HT-29 (cell line): ENCODE data around the gene SLC25A12. TPM values are rescaled to one million over a fixed set of nuclear protein-coding genes. Genes with fewer than 3 reads are reported as not detected.
A peak's percentile ranks its signal among the peaks of the same experiment; 100 is the strongest.
"Not testable (repeated sequence)": the region's sequence is repeated elsewhere in the genome, so short reads cannot be mapped to it uniquely, and the experiment has no call there.

Source experiments
- DNase-seq: peaks from one replicate; pipeline ENCODE4 v3.0.0-alpha.2; 2015; ENCODE audit warnings: low spot score
- total RNA-seq: library from RNA; depleted of rRNA; stranded (reverse); fragments of >200 nt; shearing (Covaris generic); gene quantifications from 2 replicates; pipeline ENCODE4 v1.2.3, GENCODE V29; 2014

The SLC25A12 gene
- total RNA-seq, 1 experiment from 2014 or later: 10.5 TPM

DNA sequence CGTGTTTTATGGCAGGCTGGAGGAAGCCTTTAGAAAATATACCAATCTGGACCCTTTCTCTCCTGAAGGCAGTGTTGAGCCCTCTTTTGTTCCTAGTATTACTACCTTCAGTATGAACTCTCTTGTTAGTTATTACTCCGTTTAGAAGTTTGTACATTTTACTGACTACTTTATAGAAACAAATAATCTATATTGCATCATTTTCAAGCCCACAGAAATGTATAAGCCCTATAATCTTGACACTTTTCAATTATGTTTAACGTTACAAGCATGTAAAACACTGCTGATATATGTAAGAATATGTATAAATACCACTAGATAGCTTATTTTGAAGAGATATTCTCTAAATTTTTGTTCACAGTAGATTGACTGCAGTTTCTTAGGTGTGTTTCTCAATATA lies 64.0 kb downstream of the SLC25A12 start:
- no peak for DNase-seq

DNA sequence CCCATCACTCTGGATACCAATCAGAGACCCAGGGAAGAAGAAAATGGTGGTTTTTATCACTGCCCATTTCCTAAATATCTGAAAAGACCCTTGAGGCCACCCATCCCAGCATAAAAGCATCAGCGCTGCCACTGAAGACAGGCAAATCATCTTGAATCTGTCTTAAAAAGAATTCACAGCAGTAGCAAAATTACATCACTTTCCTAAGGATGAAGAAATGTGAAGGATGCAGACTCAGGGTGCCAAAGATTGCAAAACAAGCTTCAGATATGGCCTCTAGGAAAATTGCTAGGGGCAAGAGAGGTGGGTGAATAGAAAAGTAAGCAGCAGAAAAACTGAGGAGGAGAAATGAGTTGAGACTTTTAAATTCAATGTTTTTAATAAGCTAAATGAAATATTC lies 70.0 kb downstream of the SLC25A12 start:
- DNase-seq: no peak

DNA sequence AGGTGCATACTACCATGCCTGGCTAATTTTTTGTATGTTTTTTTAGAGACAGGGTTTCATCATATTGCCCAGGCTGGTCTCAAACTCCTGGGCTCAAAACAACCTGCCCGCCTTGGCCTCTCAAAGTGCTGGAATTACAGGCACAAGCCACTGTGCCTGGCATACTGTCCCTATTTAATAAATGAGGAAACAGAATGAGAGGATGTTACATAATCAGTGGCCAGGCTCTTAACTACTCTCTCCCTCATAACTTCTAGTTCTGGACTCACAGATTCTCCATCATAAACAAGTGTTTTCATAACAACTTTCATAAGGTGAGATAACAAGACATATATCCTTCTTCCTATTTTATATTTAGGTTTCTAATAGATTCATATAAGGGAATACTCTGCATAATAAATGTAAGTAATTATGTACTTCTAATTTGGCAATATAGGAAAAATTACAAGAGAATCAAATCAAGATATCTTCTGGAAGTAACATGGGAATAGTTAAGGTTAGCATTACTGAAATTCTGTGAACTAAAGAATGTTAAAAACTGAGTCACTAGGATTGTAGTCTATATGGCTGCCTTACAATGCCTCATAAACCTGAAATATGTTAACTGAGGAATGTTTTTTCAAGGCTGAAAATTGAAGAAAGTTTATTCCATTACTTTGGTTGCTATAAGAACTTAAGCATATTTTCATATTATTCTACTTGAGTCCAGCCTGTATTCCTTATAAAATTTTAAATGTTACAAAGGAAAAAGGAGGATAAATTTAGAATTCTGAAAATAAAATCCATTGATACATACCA lies 71.3 kb downstream of the SLC25A12 start:
- DNase-seq: no peak

DNA sequence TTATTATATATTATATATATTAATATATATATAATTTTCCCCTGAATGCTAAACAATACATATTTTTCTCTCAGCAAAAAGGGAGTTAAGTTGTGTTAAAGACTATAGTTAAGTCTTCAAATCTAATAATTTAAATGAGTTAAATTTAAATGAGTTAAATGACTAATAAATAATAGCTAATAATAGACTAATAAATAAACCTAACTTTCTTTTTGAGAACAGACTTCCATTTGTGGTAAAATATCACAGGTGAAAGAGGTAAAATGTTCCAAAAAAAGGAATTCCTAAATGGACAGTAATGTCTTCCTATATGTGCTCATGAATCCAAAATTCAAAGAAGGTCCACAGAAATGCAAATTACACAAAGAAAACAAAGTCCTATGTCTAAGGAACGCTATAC lies 74.6 kb downstream of the SLC25A12 start:
- no peak for DNase-seq

DNA sequence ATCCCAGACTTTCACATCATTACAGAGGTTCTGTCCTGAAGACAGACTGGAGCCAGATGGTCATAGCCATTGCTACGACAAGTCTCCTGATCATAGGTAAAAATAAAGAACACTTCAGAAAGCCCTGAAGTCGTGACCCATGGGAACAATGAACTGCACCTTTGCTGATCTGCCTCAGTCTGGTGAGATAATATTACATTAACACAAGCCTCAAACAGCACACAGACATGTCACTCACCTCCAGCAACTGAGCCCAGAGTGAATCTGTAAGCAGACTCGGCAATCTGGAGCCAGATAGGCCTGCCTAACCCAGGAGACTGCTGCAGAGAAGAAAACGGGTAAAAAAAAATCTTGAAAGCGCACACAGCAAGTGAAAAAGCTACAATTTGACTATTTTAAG lies 79.2 kb downstream of the SLC25A12 start:
- DNase-seq: no peak

DNA sequence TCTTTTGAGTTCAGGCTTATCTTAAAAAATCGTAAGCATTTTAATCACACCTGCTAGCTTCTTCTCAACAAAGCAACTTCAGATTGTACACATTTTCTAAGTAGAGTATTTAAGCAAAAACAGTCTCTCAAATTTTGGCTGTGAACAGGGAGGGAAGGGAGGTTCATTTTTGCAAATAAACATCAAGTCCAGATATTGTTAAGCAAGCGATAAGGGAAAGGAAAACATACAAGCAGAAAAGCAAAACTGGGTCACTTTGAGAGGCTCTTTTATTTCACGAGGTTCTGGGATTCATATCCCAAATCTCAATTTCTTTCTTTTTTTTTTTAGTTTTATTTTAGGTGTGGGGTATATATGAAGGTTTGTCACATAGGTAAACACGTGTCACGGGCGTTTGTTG lies 79.9 kb downstream of the SLC25A12 start:
- DNase-seq: no peak

DNA sequence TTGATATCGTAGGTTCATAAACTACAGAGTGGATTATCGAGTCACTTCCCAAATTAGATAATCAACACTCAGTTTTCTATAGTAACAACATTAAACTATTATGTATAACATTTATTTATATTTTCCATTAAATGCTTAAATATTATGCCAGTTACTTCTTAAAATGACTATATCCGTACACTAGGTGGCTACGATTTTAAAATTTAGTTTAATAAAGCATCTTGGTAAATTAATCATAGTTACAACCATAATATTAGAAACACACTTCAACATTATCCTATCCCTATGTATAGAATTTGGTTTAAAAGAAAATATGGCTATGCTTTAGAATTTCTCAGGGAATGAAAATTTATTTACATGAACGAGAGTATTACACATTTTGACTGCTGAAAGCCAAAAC lies 80.3 kb downstream of the SLC25A12 start:
- no peak for DNase-seq

DNA sequence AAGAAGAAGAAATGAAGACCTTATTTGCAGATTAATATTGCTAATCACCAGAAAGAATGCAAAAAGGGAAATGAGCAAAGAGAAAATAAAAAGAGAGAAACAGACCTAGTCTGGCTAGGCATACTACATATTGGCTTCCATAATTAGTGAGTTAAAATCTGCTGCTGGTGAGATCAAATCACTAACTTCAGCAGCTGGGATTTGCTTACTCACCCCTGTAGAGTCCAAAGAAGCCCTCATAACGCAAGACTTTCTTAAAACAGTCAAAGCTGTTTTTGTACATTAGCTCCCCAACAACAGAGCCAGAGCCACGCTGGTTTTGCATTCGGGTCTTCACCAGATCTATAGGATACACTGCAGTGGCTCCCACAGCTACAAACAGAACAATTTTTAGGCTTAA lies 80.9 kb downstream of the SLC25A12 start:
- no peak for DNase-seq

DNA sequence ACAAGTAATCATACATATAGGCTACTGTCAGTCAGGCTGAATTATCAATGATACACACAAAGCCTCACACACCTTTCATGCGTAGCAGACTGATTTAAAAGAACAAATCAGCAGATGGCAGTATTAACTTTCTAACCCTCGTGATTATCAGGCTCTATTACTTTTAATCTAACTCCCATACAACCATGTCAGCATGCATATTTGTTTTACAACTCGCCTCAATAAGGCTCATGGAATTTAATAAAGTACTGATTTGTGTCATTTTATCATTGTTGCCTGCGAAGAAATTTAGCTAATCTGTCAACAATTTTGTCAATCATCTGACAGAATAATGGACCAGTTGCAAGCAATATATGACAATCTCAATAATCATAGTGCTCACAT lies 82.8 kb downstream of the SLC25A12 start:
- DNase-seq: peak; percentile 59

DNA sequence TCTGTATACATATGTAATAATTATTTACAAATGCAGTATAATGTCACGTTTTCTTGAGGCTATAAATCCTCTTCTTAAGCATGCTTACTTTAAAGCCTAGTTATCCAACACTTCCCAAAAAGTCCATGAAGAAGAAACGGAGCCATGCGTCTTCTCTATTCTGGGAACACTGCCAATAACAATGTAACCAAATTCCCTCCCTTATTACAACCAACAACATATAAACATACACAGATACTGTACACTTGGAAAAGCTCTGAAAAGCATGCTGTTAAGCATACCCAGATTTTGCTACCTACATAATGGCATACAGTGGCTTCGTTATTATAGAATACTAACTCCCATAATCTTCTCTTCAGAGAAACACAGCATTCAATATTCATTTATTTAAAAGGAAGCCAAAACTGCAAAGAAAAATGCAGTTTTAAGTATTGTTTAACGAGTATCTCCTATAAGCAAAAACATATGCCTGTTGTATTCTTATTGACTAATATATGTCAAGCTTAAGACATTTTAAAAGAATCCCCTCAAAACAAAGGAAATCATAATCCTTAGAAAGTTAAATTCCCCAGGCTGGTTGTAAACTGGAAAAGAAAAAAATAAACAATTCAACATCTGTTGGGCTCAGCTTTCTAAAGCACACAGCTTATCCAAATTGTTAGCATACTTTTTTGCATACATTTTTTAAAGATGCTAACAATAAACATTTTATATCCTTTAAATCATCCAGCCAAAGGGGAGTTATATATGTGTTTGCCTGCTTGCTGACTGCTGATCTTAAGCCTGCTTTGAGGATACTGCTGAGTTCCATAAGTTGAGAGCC lies 83.4 kb downstream of the SLC25A12 start:
- no peak for DNase-seq

DNA sequence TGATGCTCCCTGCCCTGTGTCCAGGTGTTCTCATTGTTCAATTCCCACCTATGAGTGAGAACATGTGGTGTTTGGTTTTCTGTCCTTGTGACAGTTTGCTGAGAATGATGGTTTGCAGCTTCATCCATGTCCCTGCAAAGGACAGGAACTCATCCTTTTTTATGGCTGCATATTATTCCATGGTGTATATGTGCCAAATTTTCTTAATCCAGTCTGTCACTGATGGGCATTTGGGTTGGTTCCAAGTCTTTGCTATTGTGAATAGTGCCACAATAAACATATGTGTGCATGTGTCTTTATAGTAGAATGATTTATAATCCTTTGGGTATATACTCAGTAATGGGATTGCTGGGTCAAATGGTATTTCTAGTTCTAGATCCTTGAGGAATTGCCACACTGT lies 85.2 kb downstream of the SLC25A12 start:
- DNase-seq: not testable (repeated sequence)

DNA sequence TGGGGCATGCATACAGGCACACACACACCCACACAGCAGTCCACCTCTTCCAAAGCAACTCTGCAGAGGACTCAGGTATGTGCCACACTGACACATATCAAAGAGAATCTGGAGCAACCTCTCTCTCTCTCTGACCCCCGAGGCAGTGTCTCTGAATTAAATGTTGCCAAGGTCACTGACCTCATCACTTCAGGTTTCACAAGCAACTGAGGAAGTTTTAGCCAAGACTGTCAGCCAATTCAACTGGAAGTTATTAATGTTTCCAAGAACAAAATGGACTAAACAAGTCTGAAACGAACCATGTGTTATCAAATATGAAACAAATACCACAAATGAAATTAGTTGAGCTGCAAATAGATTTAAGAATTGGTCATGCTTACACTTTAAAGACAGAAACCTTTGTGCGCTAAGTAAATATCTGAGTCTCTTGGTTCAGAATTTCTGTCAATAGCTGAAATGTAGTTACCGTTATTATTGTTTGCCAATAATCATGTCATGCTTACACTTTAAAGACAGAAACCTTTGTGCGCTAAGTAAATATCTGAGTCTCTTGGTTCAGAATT lies 86.1 kb downstream of the SLC25A12 start:
- no peak for DNase-seq

DNA sequence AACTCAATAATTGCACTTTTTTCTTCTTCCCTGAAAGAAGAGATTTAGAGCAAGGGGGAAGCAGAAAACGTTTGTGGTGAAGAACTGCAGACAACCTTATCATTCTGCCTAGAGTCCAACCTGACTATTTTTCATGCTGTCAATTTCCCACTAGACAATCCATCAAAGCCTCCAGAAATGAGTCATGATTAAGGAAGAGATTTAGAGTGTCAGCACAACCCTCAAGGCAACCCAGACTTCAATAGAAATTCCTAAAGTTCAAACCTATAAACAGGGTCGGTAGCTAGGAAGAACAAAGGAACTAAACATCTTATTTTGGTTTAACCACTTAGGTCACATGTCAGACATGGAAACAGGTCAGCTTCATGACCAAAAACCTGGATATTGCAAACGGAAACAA lies 86.9 kb downstream of the SLC25A12 start:
- no peak for DNase-seq

DNA sequence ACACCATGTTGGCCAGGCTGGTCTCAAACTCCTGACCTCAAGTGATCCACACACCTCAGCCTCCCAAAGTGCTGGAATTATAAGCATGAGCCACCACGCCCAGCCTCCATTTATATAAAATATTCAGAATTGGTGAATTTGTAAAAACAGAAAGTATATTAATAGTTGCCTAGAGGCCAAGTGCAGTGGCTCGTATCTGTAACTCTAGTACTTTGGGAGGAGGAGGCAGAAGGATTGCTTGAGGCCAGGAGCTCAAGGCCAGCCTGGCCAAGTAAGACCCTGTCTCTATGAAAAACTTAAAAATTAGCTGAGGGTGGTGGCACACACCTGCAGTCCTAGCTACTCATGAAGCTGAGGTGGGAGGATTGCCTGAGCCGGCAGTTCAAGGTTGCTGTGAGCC lies 89.6 kb downstream of the SLC25A12 start:
- no peak for DNase-seq

DNA sequence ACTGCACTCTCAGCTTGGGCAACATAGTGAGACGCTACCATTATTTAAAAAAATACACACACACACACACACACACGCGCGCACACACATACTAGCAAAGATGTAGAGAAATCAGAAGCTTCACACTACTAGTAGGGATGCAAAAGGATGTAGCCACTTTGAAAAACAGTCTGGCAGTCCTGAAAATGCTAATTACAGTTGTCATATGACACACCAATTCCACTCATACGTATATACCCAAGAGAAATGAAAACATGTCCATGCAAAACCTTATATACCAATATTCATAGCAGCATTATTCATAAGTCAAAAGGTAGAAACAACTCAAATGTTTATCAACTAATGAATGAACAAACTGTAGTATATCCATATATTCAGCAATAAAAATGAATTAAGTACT lies 90.3 kb downstream of the SLC25A12 start:
- no peak for DNase-seq

DNA sequence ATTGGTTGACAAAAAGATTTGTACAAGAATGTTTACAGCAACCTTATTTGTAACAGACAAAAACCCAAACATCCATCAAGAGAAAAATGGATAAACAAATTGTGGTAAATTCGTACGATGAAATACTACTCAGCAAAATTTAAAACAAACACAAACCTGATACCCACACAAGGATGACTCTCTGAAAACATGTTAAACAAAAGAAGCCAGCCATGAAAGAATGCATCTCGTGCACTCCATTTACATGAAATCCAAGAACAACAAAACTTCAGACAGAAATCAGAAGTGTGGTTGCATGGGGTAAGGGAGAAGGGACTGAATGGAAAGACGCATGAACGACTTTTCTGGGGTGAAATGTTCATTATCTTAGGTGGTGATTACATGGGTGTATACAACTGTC lies 93.4 kb downstream of the SLC25A12 start:
- DNase-seq: no peak

DNA sequence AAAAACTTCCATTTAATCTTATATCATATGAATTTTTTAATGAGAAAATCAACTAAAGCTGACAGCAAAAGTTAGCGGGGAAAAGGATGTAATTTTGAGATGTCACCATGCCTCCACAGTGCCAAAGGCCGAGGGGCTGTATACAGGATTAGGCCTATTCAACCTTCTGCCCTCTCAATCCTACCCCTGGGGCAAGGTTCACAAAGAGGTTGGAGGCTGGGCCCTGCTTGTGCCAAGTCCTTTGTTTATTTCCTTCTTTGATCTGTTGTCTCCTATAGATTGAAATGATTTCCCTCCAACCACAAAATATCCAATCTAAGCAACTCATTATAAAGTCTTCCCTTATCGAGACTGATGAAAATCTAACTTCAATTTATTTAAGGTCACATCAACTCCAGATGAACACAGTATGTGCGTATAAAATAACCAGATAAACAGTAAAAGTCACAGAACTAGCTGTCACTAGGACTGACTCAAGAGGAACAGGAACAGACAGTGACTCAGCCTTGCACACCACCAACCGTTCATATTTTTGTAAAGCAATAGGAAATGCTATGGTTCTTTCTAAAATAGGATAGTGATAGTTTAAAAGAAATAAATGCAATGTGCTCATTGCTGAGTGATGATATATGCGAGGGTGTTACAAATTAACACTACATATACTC lies 95.8 kb downstream of the SLC25A12 start:
- no peak for DNase-seq

DNA sequence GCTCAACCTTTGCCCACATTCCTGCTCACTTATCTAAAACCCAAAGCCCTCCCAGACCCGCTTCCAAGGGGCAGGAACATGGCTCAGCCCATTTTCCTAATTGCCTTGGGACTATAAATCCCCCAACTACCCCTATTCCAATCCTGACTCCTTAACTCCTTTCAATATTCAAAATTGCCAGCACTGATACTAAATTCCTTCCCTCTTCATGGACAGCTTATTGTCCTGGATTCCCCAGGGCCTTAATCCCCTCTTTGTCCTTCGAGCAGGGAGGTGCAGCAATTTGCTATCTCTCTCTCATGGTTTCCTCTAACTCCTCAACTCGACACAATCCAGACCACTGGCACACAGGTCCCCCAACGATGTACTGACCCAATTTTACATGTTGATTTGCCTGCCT lies 99.1 kb downstream of the SLC25A12 start:
- no peak for DNase-seq

DNA sequence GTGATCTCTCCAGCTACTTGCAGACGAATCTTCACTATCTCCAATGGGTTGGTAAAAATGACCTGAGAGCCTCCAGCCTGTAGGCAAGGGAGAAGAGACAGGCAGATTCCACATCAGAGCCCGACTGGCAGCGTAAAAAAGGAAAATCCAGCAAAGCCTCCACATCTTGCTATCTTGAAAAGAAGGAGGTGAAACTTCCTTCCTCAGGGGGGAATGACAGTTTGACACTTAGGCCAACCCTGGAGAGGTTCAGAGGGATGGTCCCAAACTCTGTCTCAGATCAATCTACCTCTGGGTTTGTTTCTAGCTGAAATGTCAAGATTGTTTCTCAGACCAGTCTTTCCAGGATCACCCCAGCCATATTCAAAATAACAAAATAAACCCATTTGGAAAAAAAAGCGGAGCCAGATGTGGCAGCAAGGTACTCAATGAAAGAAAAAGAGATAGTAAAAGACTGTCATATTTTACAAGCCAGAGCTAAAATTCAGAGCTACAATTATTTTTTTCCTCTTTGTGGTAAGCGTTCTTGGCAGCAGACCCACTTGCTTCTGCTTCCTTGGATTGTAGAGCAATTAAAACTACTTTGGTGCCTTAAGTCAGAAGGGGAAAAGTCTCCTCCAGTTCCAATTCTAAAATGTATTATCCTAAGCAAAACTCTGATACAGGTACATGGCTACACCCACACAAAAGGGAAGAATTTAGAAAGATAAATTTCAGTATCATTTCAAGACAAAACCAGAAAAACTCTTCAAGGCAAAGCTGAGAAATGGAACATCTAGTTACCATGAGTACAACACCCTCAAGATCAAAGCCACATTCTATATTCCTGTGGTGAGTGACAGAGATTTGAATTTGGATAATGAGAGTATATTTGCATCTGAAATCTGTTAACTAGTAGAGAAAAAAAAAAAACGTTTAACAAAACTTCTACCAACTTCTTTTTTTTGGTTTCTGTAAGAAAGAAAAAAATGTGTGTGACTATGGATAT lies 100.1 kb downstream of the SLC25A12 start:
- DNase-seq: no peak

DNA sequence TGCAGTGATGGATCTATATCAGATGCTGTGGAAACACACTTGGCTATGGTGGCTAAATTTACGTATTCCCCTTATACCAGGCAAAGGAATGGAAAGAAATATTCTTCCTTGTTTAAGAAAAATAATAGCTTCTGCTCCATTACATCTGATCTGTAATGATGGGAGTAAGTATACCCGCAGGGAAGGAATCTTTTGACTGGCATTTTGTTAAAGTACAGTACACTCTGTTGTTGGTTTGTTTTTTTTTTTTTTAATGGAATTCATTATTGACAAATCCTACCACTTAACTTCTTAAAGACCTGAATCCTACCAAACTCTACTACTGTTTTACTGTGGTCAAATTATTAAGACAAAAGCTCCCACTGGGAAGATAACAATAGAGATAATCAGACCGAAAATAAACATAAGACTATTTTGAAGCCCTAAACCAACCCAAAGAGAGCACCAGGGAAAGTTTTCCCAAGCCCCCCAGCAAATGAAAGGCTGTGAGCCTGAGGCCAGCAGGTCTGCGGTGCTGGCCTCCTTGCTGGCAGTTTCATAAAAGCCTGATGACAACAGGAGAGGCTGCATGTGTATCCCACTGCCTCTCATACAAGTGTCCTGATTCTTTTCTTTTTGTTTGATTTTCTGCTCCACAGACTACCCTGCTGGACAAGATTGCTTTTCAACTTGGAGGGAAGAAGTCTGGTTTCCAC lies 101.0 kb downstream of the SLC25A12 start:
- no peak for DNase-seq
